ENCODE measurements around the gene BPIFB1. TPM values are rescaled to one million over a fixed set of nuclear protein-coding genes. Genes with fewer than 3 reads are reported as not detected.

The BPIFB1 gene
- total and polyA plus RNA-seq, 10 of the 15 experiments (the other 5 are each of a cell fraction or from before 2014, with no cell fraction given), result 0.13 TPM; not detected in 9

DNA sequence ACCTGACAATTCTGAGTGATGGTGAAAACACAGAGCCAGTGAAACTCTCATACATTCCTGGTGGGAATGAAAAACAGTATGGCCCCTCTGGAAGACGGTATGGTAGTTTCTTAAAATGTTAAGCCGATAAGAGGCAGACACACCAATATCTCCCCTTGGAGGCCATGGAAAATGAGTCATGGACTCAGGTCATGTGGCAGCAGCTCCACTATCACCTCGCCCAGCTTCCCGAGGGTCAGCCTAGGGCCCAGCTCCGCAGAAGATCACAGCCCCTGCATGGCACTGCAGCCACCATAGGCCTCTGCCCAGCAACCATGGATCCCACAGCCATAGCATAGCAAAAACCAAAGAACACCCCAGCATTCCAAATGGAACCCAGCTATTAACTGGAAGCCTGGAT lies 25.8 kb upstream of the BPIFB1 start (continued):
- TF ChIP-seq, protein P1, sequence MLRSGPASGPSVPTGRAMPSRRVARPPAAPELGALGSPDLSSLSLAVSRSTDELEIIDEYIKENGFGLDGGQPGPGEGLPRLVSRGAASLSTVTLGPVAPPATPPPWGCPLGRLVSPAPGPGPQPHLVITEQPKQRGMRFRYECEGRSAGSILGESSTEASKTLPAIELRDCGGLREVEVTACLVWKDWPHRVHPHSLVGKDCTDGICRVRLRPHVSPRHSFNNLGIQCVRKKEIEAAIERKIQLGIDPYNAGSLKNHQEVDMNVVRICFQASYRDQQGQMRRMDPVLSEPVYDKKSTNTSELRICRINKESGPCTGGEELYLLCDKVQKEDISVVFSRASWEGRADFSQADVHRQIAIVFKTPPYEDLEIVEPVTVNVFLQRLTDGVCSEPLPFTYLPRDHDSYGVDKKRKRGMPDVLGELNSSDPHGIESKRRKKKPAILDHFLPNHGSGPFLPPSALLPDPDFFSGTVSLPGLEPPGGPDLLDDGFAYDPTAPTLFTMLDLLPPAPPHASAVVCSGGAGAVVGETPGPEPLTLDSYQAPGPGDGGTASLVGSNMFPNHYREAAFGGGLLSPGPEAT (IDR thresholded peaks at IDR 0.05; ENCODE audit: low read depth), result no peak
- TF ChIP-seq KDM1A (IDR thresholded peaks at IDR 0.05; ENCODE audit: borderline replicate concordance), result no peak
- no peak for TF ChIP-seq RB1 (IDR thresholded peaks at IDR 0.05; ENCODE audit: borderline replicate concordance)
- TF ChIP-seq, protein P2, sequence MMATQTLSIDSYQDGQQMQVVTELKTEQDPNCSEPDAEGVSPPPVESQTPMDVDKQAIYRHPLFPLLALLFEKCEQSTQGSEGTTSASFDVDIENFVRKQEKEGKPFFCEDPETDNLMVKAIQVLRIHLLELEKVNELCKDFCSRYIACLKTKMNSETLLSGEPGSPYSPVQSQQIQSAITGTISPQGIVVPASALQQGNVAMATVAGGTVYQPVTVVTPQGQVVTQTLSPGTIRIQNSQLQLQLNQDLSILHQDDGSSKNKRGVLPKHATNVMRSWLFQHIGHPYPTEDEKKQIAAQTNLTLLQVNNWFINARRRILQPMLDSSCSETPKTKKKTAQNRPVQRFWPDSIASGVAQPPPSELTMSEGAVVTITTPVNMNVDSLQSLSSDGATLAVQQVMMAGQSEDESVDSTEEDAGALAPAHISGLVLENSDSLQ (IDR thresholded peaks at IDR 0.05), result no peak
- no peak for TF ChIP-seq MTA3 (IDR thresholded peaks at IDR 0.05; ENCODE audit: borderline replicate concordance, low read length)
- TF ChIP-seq SUZ12 (IDR thresholded peaks at IDR 0.05; ENCODE audit: unreplicated experiment), result no peak
- no peak for TF ChIP-seq SMC3 (IDR thresholded peaks at IDR 0.05; ENCODE audit: borderline replicate concordance, low read length)
- TF ChIP-seq NR2C2 (IDR thresholded peaks at IDR 0.05; ENCODE audit: borderline replicate concordance, control insufficient read depth, insufficient read length, low read depth), result no peak
- TF ChIP-seq IKZF2 (IDR thresholded peaks at IDR 0.05), result no peak
- TF ChIP-seq, protein P3, sequence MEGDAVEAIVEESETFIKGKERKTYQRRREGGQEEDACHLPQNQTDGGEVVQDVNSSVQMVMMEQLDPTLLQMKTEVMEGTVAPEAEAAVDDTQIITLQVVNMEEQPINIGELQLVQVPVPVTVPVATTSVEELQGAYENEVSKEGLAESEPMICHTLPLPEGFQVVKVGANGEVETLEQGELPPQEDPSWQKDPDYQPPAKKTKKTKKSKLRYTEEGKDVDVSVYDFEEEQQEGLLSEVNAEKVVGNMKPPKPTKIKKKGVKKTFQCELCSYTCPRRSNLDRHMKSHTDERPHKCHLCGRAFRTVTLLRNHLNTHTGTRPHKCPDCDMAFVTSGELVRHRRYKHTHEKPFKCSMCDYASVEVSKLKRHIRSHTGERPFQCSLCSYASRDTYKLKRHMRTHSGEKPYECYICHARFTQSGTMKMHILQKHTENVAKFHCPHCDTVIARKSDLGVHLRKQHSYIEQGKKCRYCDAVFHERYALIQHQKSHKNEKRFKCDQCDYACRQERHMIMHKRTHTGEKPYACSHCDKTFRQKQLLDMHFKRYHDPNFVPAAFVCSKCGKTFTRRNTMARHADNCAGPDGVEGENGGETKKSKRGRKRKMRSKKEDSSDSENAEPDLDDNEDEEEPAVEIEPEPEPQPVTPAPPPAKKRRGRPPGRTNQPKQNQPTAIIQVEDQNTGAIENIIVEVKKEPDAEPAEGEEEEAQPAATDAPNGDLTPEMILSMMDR (IDR thresholded peaks at IDR 0.05 in 2 of 3, conservative IDR thresholded peaks at IDR 0.05 in 1 of 3; ENCODE audit: control insufficient read depth in 2 of 3, extremely low read depth in 1 of 3, insufficient read depth in 1 of 3, low read depth in 3 of 3, low read length in 3 of 3), result no peak
